Measurements from ENCODE around the gene ZSWIM4.
"Not testable (repeated sequence)": the region's sequence is repeated elsewhere in the genome, so short reads cannot be mapped to it uniquely, and the experiment has no call there.

ZSWIM4 gene

DNA sequence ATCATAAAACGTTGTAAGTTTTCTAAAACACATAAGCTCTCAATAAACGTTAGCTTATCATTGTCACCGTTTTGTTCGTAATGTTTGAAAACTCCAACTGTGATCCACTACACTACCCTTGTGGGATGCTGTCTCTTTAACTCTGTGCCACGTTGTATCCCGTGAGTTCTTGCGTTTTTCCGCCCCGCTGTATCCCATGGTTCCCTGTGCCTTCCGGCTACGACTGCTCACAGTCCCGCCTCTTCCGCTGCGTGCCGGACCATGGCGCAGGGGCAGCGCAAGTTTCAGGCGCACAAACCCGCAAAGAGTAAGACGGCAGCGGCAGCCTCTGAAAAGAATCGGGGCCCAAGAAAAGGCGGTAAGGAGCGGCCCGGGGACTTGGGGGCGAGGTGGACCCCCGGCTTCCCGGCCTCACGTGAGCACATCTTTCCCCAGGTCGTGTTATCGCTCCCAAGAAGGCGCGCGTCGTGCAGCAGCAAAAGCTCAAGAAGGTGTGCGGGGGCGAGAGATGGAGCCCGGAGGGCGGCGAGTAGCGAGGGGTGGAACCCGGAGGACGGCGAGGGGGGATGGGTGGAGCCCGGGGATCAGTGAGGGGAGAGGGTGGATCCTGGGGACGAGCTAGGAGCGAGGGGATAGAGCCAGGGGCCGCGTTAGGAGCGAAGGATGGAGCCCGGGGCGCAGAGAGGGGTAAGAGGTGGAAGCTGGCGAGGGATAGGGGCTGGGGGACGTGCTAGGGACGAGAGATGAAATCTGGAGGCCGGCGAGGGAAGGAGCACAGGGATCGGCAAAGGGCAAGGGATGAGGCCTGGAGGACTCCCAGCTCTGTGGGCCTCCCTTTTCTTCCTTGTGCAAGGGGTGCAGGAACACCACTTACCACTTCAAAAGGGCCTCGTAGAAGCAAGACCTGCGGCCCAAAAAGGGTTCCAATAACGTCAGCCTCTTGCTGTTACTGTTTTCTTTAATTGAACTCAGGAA, 20.7 kb upstream of the ZSWIM4 start, which contains the start of gene C19orf53:
C19orf53 (plus strand) TSS at position 240 of the 975 bp plus-strand sequence; CDS start at position 262, 22 bp downstream.
- DNase-seq (ENCODE audit: low read depth, low spot score): peak; percentile 89
- H3K4me3 ChIP-seq (ENCODE audit: low read length): peak within 1 kb of the TSS; percentile 94

GRCh38 chr19:13778398-13778797, 16.8 kb upstream of the ZSWIM4 start:
- H3K4me3 ChIP-seq (ENCODE audit: low read length): no peak overlapping the region
- DNase-seq (ENCODE audit: low read depth, low spot score): no peak

DNA sequence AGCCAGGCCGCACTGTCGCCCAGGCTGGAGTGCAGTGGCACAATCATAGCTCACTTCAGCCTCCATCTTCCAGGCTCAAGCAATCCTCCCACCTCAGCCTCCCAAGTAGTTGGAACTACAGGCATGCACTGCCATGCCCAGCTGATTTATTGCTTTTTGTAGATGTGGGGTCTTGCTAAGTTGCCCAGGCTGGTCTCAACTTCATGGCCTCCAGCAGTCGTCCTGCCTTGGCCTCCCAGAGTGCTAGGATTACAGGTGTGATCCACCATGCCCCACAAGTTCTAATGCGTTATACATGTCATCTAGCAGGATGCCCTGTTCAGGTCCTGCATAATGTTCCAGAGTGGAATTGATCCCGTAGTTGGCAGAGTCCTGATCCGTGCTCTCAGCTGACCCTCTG, 16.4 kb upstream of the ZSWIM4 start:
- DNase-seq (ENCODE audit: low read depth, low spot score): no peak
- H3K4me3 ChIP-seq (ENCODE audit: low read length): no peak overlapping the region

GRCh38 chr19:13779794-13780193, 15.4 kb upstream of the ZSWIM4 start:
- not testable (repeated sequence) for DNase-seq (ENCODE audit: low read depth, low spot score); H3K4me3 ChIP-seq (ENCODE audit: low read length)

DNA sequence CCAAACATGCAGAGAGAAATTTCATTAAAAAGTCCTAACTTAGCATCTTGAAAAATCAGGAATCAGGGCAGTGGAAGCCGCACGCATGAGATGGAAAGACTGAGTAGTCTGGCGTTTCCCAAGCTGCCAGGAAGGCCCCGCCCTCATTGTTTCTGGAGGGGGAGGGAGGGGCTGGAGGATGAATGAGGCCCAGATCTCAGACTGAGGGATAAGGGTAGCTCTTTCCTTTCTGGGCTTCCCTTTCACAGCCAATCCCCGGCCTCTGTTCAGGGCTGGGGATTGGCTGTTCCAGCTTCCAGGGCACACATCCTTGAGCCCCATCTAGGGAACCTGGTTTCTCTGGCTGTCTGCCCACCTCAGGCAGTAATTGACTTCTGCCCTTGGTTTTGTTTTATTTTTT, 13.7 kb upstream of the ZSWIM4 start:
- no peak overlapping the region for H3K4me3 ChIP-seq (ENCODE audit: low read length)
- DNase-seq (ENCODE audit: low read depth, low spot score): no peak

- DNase-seq (ENCODE audit: low read depth, low spot score): no peak
- H3K4me3 ChIP-seq (ENCODE audit: low read length): no peak overlapping the region
These were observed 12.7 kb upstream of the ZSWIM4 start for GRCh38 chr19:13782537-13782936.

- no peak overlapping the region for H3K4me3 ChIP-seq (ENCODE audit: low read length)
- no peak for DNase-seq (ENCODE audit: low read depth, low spot score)
These were observed 11.4 kb upstream of the ZSWIM4 start for GRCh38 chr19:13783565-13784500.

DNA sequence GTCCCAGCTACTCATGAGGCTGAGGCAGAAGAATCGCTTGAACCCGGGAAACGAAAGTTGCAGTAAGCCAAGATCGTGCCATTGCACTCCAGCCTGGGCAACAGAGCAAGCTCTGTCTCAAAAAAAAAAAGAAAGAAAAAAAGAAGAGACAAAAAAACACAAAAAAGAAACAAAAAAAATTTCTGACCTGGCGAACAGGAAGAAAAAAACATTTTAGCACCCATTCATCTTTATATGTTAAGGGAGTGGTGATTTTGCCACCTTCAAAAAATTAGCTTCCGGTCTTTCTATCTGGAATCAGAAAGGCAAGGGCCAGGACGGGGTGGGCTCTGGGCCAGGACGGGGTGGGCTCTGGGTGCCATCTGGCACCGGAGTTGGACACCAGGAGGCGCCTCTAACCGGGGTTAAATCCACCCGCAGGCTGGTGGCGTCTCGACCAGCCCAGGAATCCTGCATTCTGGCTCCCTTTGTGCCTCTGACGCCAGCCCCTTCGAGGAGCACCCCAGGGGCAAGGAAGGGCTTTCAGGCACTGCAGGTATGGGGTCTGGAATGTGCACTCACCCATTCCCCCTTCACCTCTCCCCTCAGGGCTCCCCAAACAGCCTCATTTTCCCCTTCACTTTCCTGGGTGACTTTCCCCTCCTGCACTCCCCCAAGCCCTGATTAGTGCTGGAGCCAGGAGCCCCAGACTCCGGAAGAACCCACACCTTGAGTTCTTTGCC, 10.4 kb upstream of the ZSWIM4 start:
- H3K4me3 ChIP-seq (ENCODE audit: low read length): no peak overlapping the region
- DNase-seq (ENCODE audit: low read depth, low spot score): peak; percentile 37

GRCh38 chr19:13788991-13789390, 6.3 kb upstream of the ZSWIM4 start:
- peak; percentile 59 for DNase-seq (ENCODE audit: low read depth, low spot score)
- H3K4me3 ChIP-seq (ENCODE audit: low read length): peak overlapping the region; percentile 30

- H3K4me3 ChIP-seq (ENCODE audit: low read length): no peak overlapping the region
- no peak for DNase-seq (ENCODE audit: low read depth, low spot score)
These were observed 4.9 kb upstream of the ZSWIM4 start for GRCh38 chr19:13790354-13790753.

- not testable (repeated sequence) for H3K4me3 ChIP-seq (ENCODE audit: low read length); DNase-seq (ENCODE audit: low read depth, low spot score)
These were observed 1.9 kb upstream of the ZSWIM4 start for GRCh38 chr19:13793317-13793716.

DNA sequence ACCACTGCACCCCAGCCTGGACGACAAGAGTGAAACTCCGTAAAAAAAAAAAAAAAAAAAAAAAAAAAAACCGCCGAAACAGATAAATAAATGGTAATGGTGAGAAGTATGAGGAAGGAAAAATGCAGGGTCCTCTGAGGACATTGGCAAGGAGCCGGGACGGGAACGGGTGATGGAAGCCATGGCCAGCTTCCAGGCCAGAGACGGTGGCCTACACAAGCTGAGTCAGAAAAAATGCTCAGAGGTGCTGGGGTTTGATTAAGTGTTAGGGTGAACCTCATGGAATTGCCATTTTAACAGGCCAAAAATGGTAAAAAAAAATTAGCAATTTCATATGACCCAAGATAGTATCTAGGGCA, 866 bp upstream of the ZSWIM4 start:
- no peak for DNase-seq (ENCODE audit: low read depth, low spot score)
- H3K4me3 ChIP-seq (ENCODE audit: low read length): peak overlapping the region; percentile 80

GRCh38 chr19:13795595-13796300, 505 bp downstream of the ZSWIM4 start:
- H3K4me3 ChIP-seq (ENCODE audit: low read length): peak overlapping the region; percentile 80
- no peak for DNase-seq (ENCODE audit: low read depth, low spot score)

DNA sequence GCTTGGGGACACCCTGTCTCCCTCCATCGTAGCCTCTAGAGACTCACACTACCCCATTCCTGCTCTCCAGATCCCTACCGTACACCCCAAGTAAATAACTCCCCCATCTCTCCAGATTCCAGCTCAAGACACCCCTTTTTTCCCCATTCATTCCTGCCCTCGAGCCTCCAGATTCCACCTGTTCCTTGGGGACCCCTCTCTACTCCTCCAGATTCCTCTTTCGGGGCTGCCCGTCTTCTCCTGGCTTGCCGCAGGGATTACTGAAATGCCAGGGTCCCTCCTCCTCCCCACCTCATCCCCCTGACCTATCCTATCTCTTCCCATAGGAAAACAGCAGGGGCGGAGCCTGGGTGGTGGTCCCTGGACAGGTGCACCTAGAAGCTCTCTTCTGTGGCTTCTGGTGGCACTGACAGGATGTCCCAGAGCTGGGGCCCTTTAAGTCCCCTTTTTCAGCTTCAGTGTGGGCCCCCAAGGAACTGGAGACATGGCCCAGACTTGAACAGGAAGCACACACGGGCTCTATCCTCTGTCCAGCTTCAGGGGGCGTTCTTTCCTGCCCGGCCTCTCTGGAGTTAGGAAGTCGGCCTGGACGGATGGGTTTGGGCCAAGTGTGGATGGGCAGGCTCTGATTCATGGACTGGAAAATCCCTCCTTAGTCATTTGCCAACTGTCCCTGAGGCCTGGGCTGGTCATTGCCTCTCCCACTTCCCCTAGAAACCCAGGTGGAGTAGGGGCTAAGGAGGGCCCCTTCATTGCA, 1.2 kb downstream of the ZSWIM4 start:
- H3K4me3 ChIP-seq (ENCODE audit: low read length): peak overlapping the region; percentile 80
- no peak for DNase-seq (ENCODE audit: low read depth, low spot score)

- no peak overlapping the region for H3K4me3 ChIP-seq (ENCODE audit: low read length)
- no peak for DNase-seq (ENCODE audit: low read depth, low spot score)
These were observed 1.8 kb downstream of the ZSWIM4 start for GRCh38 chr19:13797058-13797440.

- no peak for DNase-seq (ENCODE audit: low read depth, low spot score)
- H3K4me3 ChIP-seq (ENCODE audit: low read length): no peak overlapping the region
These were observed 2.6 kb downstream of the ZSWIM4 start for GRCh38 chr19:13797870-13798269.

- no peak for DNase-seq (ENCODE audit: low read depth, low spot score)
- no peak overlapping the region for H3K4me3 ChIP-seq (ENCODE audit: low read length)
These were observed 4.4 kb downstream of the ZSWIM4 start for GRCh38 chr19:13799669-13800068.

DNA sequence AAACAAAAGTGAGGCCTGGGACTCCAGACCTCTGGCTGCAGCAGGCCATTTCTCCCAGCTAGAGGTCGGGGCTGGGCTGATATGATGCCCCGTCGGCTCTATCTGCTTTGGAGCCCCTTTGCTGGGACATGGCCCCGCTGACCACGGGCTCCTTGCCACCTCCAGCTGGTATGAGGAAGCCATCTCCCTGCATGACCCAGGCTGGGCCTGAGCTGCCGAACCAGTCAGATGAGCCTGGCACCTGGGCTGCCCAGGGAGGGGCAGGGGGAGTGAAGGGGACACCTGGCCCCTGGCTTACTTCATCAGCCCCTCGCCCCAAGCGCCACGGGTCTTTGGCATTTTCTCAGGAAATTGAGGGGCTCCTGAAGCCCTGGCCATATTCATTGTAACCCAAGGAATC, 7.8 kb downstream of the ZSWIM4 start:
- no peak for DNase-seq (ENCODE audit: low read depth, low spot score)
- H3K4me3 ChIP-seq (ENCODE audit: low read length): no peak overlapping the region

Measured in Jurkat, Clone E6-1 (cell line).